HG03095 (cell line): ENCODE results near the gene PSTK.

Experiments used
- ATAC-seq: cut with Tn5 transposase; IDR thresholded peaks from one replicate; pipeline ENCODE4 v1.9.1; 2021; ENCODE audit warnings: moderate library complexity; ENCODE audit not compliant: unreplicated experiment

The PSTK gene

GRCh38 chr10:122980209-122981065 lies at the start of gene PSTK:
Gene PSTK, plus strand, starts transcription at chr10:122980401. Its CDS starts 79 bp downstream, at chr10:122980480.
- peak; percentile 97 for ATAC-seq

- no peak for ATAC-seq
Observed at GRCh38 chr10:122931088-122931906, 48.9 kb upstream of the PSTK start.

- ATAC-seq = no peak
Observed at GRCh38 chr10:122939133-122939855, 40.9 kb upstream of the PSTK start.

- no peak for ATAC-seq
Observed at GRCh38 chr10:122939856-122940543, 40.2 kb upstream of the PSTK start.

GRCh38 chr10:122949296-122949695 lies 30.9 kb upstream of the PSTK start:
- no peak for ATAC-seq

- peak; percentile 97 for ATAC-seq
Observed at GRCh38 chr10:122953902-122954730, 26.1 kb upstream of the PSTK start, which contains the start of gene C10orf88. Gene C10orf88, minus strand, starts transcription at chr10:122954227. Its CDS starts 49 bp downstream, at chr10:122954178.

- ATAC-seq = no peak
Observed at GRCh38 chr10:122954731-122955050, 25.5 kb upstream of the PSTK start.

GRCh38 chr10:122955892-122956291 lies 24.3 kb upstream of the PSTK start:
- no peak for ATAC-seq

GRCh38 chr10:122957474-122957873 lies 22.7 kb upstream of the PSTK start:
- ATAC-seq = no peak

- no peak for ATAC-seq
Observed at GRCh38 chr10:122962405-122962804, 17.8 kb upstream of the PSTK start.

GRCh38 chr10:122966879-122967278 lies 13.3 kb upstream of the PSTK start:
- ATAC-seq = no peak

- ATAC-seq = no peak
Observed at GRCh38 chr10:122968698-122969097, 11.5 kb upstream of the PSTK start.

- ATAC-seq = no peak
Observed at GRCh38 chr10:122974023-122974422, 6.2 kb upstream of the PSTK start.

GRCh38 chr10:122974543-122975064 lies 5.6 kb upstream of the PSTK start:
- no peak for ATAC-seq

GRCh38 chr10:122981066-122981464 lies 864 bp downstream of the PSTK start:
- ATAC-seq = no peak

GRCh38 chr10:122983898-122984297 lies 3.7 kb downstream of the PSTK start:
- no peak for ATAC-seq

GRCh38 chr10:122984708-122985107 lies 4.5 kb downstream of the PSTK start:
- ATAC-seq = no peak

- no peak for ATAC-seq
Observed at GRCh38 chr10:122986335-122986734, 6.1 kb downstream of the PSTK start.

- ATAC-seq = no peak
Observed at GRCh38 chr10:122988501-122988900, 8.3 kb downstream of the PSTK start.

- ATAC-seq = no peak
Observed at GRCh38 chr10:122990278-122990677, 10.1 kb downstream of the PSTK start.
